ENCODE results near the gene ALS2CL. TPM values are rescaled to one million over a fixed set of nuclear protein-coding genes. Genes with fewer than 3 reads are reported as not detected.

ALS2CL gene
- total and polyA plus RNA-seq, 2 donors (not counting 3 experiments of a cell fraction or from before 2014, with no cell fraction given), result 7.8 to 10.1 TPM

GRCh38 chr3:46719735-46720271, 26.3 kb upstream of the ALS2CL start:
- BruUV-seq (replicated peaks), result no TSS peak
- dilution Hi-C loops (cut with MboI; ENCODE audit: extremely low pct_ligation_motif_present, low sequenced_read_pairs) (no loop called here), intact Hi-C loops (cut with micrococcal nuclease) (no loop called here)
- Histone ChIP-seq H3K79me2 (ENCODE audit: control insufficient read depth, insufficient read depth, low read length) (no peaks in the 10 kb centered on the region), H3K4me1 (ENCODE audit: control insufficient read depth, extremely low read depth, insufficient read depth, low read length) (no peaks in the 10 kb centered on the region), H2AFZ (ENCODE audit: low read depth, low read length) (no peak overlapping the region), H3K9me1 (replicated peaks; ENCODE audit: control insufficient read depth, extremely low read depth, insufficient read depth, low read length) (no peaks in the 10 kb centered on the region), H3K9ac (replicated peaks; ENCODE audit: extremely low read depth, insufficient read depth, low read length) (no peak overlapping the region), H3K27ac (ENCODE audit: insufficient read depth, low read depth, low read length) (no peak overlapping the region), H3K27me3 (ENCODE audit: control insufficient read depth in 2 of 2, insufficient read depth in 2 of 2, low read length in 2 of 2) (peaks cover 2 to 4% of the 10 kb centered on the region in 2 experiments), H3K9me3 (replicated peaks; ENCODE audit: control insufficient read depth, insufficient read depth, low read length) (no peaks in the 10 kb centered on the region), H4K20me1 (replicated peaks; ENCODE audit: control insufficient read depth, extremely low read depth, insufficient read depth, low read length) (no peaks in the 10 kb centered on the region), H3K4me3 (replicated peaks in 1 of 3; ENCODE audit: insufficient read depth in 1 of 3, low read depth in 1 of 3, low read length in 3 of 3) (no peak overlapping the region), H3K36me3 (ENCODE audit: control insufficient read depth in 2 of 2, extremely low read depth in 1 of 2, insufficient read depth in 2 of 2, low read length in 2 of 2) (no peaks in the 10 kb centered on the region), H3K4me2 (ENCODE audit: insufficient read depth, low read length) (no peak overlapping the region)
- CTCF ChIA-PET, result interaction anchor here (1.3 to 2.7 kb wide), 3 partner anchors 12 to 190 kb away, joined by 4 to 6 read pairs (median 6); no protein-coding TSS in a partner anchor
- no peak for DNase-seq (ENCODE audit: low read depth, low spot score)
- no peak for FAIRE-seq
- TF ChIP-seq MAX (IDR thresholded peaks at IDR 0.05; ENCODE audit: insufficient read depth, insufficient read length) (no peak), JUN (IDR thresholded peaks at IDR 0.05; ENCODE audit: borderline replicate concordance, insufficient read depth, insufficient read length, low read depth) (no peak), EZH2 (IDR thresholded peaks at IDR 0.05; ENCODE audit: borderline replicate concordance, low read depth, low read length, severe bottlenecking) (no peak), CTCF (IDR thresholded peaks at IDR 0.05; ENCODE audit: extremely low read depth in 1 of 2, insufficient read depth in 1 of 2, low read depth in 1 of 2, low read length in 2 of 2) (no peak), MYC (IDR thresholded peaks at IDR 0.05; ENCODE audit: low read depth, low read length) (no peak), FOS (IDR thresholded peaks at IDR 0.05; ENCODE audit: borderline replicate concordance, insufficient read depth, low read length) (no peak), GATA2 (IDR thresholded peaks at IDR 0.05; ENCODE audit: insufficient read depth, insufficient read length, low read depth, low read length) (no peak)
- POLR2A ChIA-PET, result no interaction called here

All from endothelial cell of umbilical vein (primary cell).